SK-N-SH treated with all-trans-retinoic acid at 6 μM for 48 hours (cell line): Measurements from ENCODE around the gene USP27X.

Source experiments
- ATAC-seq: fragments of 200-7000 bp; cut with Tn5 transposase; 3 replicates; pipeline ENCODE4 v1.9.1; 2020; ENCODE audit warnings: mild to moderate bottlenecking, moderate library complexity
- ARNTL ChIP-seq: fragments of 450-650 bp; formaldehyde crosslinking; IDR thresholded peaks from 2 replicates; pipeline ENCODE4 v1.5.0; 2020; ENCODE audit warnings: low read depth, mild to moderate bottlenecking, moderate library complexity, borderline replicate concordance
- BACH2 ChIP-seq: fragments of 250-450 bp; sonication (Bioruptor Pico); IDR thresholded peaks from 2 replicates; pipeline ENCODE4 v1.9.0; 2021; ENCODE audit warnings: mild to moderate bottlenecking, borderline replicate concordance
- CREB5 ChIP-seq: fragments of 250-450 bp; sonication (Bioruptor Pico); IDR thresholded peaks from 2 replicates; pipeline ENCODE4 v1.5.1; 2020; ENCODE audit warnings: low read depth, mild to moderate bottlenecking, moderate library complexity
- CSDC2 ChIP-seq: fragments of 250-450 bp; sonication (Bioruptor Pico); IDR thresholded peaks from 2 replicates; pipeline ENCODE4 v1.5.0; 2020; ENCODE audit warnings: mild to moderate bottlenecking, moderate library complexity
- CSRNP3 ChIP-seq: fragments of 250-450 bp; sonication (Bioruptor Pico); IDR thresholded peaks from 2 replicates; pipeline ENCODE4 v1.5.1; 2021; ENCODE audit warnings: mild to moderate bottlenecking, moderate library complexity
- ESRRG ChIP-seq: fragments of 250-450 bp; sonication (Bioruptor Pico); IDR thresholded peaks from 2 replicates; pipeline ENCODE4 v1.6.1; 2021; ENCODE audit warnings: mild to moderate bottlenecking
- ISL1 ChIP-seq: fragments of 250-450 bp; sonication (Bioruptor Pico); IDR thresholded peaks from 2 replicates; pipeline ENCODE4 v2.1.2; 2022; ENCODE audit warnings: mild to moderate bottlenecking, moderate library complexity
- OSR1 ChIP-seq: fragments of 250-450 bp; sonication (Bioruptor Pico); IDR thresholded peaks from 2 replicates; pipeline ENCODE4 v1.8.0; 2022; ENCODE audit warnings: moderate library complexity, mild to moderate bottlenecking, inconsistent platforms
- PATZ1 ChIP-seq: fragments of 250-450 bp; sonication (Bioruptor Pico); IDR thresholded peaks from 2 replicates; pipeline ENCODE4 v1.8.0; 2020; ENCODE audit warnings: mild to moderate bottlenecking, moderate library complexity, borderline replicate concordance
- POU6F1 ChIP-seq: fragments of 250-450 bp; sonication (Bioruptor Pico); IDR thresholded peaks from 2 replicates; pipeline ENCODE4 v1.8.0; 2021; ENCODE audit warnings: low read depth, mild to moderate bottlenecking, moderate library complexity, borderline replicate concordance
- PPARA ChIP-seq: fragments of 250-450 bp; sonication (Bioruptor Pico); IDR thresholded peaks from 2 replicates; pipeline ENCODE4 v1.5.0; 2020; ENCODE audit warnings: mild to moderate bottlenecking, borderline replicate concordance
- SNAI2 ChIP-seq: fragments of 250-450 bp; sonication (Bioruptor Pico); IDR thresholded peaks from 2 replicates; pipeline ENCODE4 v1.5.0; 2020; ENCODE audit warnings: mild to moderate bottlenecking, moderate library complexity
- TCF4 ChIP-seq: fragments of 250-450 bp; sonication (Bioruptor Pico); IDR thresholded peaks from 2 replicates; pipeline ENCODE4 v1.8.0; 2021; ENCODE audit warnings: mild to moderate bottlenecking, moderate library complexity, borderline replicate concordance
- TOX ChIP-seq: fragments of 250-450 bp; sonication (Bioruptor Pico); IDR thresholded peaks from 2 replicates; pipeline ENCODE4 v1.8.0; 2021; ENCODE audit warnings: mild to moderate bottlenecking, moderate library complexity, borderline replicate concordance
- ZFP3 ChIP-seq: fragments of 250-450 bp; sonication (Bioruptor Pico); IDR thresholded peaks from 2 replicates; pipeline ENCODE4 v1.5.0; 2020; ENCODE audit warnings: mild to moderate bottlenecking, moderate library complexity
- ZFP30 ChIP-seq: fragments of 450-650 bp; formaldehyde crosslinking; IDR thresholded peaks from 2 replicates; pipeline ENCODE4 v1.5.0; 2022; ENCODE audit warnings: mild to moderate bottlenecking, moderate library complexity
- ZNF565 ChIP-seq: fragments of 450-650 bp; formaldehyde crosslinking; conservative IDR thresholded peaks from 2 replicates; pipeline ENCODE4 v1.5.0; 2020; ENCODE audit warnings: low read depth, mild to moderate bottlenecking, moderate library complexity
- ZNF70 ChIP-seq: fragments of 450-650 bp; formaldehyde crosslinking; IDR thresholded peaks from 2 replicates; pipeline ENCODE4 v1.5.0; 2020; ENCODE audit warnings: mild to moderate bottlenecking, moderate library complexity
- ZNF8 ChIP-seq: fragments of 450-650 bp; formaldehyde crosslinking; IDR thresholded peaks from 2 replicates; pipeline ENCODE4 v1.5.0; 2020; ENCODE audit warnings: mild to moderate bottlenecking, moderate library complexity
- TF ChIP-seq, protein P1 (sequence below): fragments of 250-450 bp; sonication (Bioruptor Pico); IDR thresholded peaks from 2 replicates; pipeline ENCODE4 v1.5.0; 2020; ENCODE audit warnings: mild to moderate bottlenecking, moderate library complexity

Gene USP27X

DNA sequence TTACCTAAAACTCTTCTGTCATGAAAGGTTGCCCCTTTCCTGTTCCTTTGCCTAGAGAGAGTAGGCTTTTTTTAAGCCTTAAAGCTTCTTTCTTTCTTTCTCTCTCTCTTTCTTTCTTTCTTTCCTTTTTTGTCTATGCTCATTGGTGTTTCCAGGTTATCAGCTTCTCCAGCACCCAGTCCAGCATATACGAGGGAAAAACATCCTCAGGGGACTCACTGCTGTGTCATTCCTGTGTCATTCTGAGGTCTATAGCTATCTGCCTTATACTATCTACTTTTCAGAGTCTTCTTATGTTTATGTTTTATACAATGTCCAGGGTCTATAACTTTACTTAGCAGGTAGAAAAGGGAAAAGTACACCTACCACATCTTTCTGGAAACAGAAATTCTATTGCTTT is 10.5 kb upstream of the USP27X start:
- no peak for ATAC-seq
- TF ChIP-seq POU6F1 (CRISPR knock-in tag) = no peak
- no peak for TF ChIP-seq CSDC2 (CRISPR knock-in tag)
- no peak for TF ChIP-seq CREB5 (CRISPR knock-in tag)
- TF ChIP-seq ESRRG (CRISPR knock-in tag) = no peak
- TF ChIP-seq TOX (CRISPR knock-in tag) = no peak
- TF ChIP-seq, protein P1, sequence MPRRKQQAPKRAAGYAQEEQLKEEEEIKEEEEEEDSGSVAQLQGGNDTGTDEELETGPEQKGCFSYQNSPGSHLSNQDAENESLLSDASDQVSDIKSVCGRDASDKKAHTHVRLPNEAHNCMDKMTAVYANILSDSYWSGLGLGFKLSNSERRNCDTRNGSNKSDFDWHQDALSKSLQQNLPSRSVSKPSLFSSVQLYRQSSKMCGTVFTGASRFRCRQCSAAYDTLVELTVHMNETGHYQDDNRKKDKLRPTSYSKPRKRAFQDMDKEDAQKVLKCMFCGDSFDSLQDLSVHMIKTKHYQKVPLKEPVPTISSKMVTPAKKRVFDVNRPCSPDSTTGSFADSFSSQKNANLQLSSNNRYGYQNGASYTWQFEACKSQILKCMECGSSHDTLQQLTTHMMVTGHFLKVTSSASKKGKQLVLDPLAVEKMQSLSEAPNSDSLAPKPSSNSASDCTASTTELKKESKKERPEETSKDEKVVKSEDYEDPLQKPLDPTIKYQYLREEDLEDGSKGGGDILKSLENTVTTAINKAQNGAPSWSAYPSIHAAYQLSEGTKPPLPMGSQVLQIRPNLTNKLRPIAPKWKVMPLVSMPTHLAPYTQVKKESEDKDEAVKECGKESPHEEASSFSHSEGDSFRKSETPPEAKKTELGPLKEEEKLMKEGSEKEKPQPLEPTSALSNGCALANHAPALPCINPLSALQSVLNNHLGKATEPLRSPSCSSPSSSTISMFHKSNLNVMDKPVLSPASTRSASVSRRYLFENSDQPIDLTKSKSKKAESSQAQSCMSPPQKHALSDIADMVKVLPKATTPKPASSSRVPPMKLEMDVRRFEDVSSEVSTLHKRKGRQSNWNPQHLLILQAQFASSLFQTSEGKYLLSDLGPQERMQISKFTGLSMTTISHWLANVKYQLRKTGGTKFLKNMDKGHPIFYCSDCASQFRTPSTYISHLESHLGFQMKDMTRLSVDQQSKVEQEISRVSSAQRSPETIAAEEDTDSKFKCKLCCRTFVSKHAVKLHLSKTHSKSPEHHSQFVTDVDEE (CRISPR knock-in tag) = no peak
- TF ChIP-seq TCF4 (CRISPR knock-in tag) = no peak

GRCh38 chrX:49876750-49877149 is 2.5 kb upstream of the USP27X start:
- TF ChIP-seq ISL1 (no peak), ZFP3 (CRISPR knock-in tag) (no peak), BACH2 (CRISPR knock-in tag) (no peak), OSR1 (no peak), CSDC2 (CRISPR knock-in tag) (no peak), TOX (CRISPR knock-in tag) (no peak), PATZ1 (CRISPR knock-in tag) (no peak), SNAI2 (no peak), ZNF70 (CRISPR knock-in tag) (no peak), ARNTL (no peak), CREB5 (CRISPR knock-in tag) (no peak), ZNF565 (CRISPR knock-in tag) (no peak), ZNF8 (CRISPR knock-in tag) (no peak), CSRNP3 (CRISPR knock-in tag) (no peak), PPARA (CRISPR knock-in tag) (no peak), POU6F1 (CRISPR knock-in tag) (no peak), ZFP30 (CRISPR knock-in tag) (no peak)
- ATAC-seq = peak; percentile 26; the same call in 1 of the 3 replicates
